NCI-H2196 (cell line): ENCODE results near the gene SLC25A51.

Experiments used
- DNase-seq: peaks from one replicate; lab custom pipeline; 2025; ENCODE audit not compliant: unreplicated experiment; lab: John Stamatoyannopoulos, UW

Gene SLC25A51

GRCh38 chr9:37903647-37904444 is at the start of gene SLC25A51:
SLC25A51 (minus strand) TSS chr9:37904127; CDS start chr9:37888550, 15,577 bp downstream.
- peak; percentile 95 for DNase-seq

DNA sequence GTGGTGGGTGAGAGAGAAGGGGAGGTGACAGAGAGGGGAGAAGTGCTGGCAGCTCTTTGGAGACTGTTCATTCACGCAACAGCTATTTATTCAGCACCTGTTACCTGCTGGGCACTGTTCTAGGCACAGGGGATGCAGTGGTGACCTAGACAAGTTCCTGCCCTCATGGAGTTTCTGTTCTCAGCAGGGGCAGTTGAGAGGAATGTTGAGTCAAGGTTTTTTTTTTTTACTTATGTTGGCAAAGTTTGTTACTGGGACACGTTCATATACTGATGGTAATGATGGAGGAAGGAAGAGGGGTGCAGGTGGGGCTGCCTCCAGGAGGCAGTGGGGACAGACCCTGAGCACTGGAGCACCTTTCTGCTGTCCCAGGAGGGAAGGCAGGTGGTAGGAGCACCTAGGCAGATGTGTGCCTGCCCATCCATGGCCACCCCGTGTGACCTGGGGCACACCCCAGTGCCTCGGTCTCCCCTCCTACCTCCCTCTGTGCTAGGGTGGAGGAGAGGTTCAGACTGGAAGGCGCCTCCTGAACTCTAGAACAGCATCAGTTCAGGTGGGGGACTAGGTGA is 49.4 kb upstream of the SLC25A51 start:
- DNase-seq, result no peak

GRCh38 chr9:37952731-37953130 is 48.8 kb upstream of the SLC25A51 start:
- no peak for DNase-seq

DNA sequence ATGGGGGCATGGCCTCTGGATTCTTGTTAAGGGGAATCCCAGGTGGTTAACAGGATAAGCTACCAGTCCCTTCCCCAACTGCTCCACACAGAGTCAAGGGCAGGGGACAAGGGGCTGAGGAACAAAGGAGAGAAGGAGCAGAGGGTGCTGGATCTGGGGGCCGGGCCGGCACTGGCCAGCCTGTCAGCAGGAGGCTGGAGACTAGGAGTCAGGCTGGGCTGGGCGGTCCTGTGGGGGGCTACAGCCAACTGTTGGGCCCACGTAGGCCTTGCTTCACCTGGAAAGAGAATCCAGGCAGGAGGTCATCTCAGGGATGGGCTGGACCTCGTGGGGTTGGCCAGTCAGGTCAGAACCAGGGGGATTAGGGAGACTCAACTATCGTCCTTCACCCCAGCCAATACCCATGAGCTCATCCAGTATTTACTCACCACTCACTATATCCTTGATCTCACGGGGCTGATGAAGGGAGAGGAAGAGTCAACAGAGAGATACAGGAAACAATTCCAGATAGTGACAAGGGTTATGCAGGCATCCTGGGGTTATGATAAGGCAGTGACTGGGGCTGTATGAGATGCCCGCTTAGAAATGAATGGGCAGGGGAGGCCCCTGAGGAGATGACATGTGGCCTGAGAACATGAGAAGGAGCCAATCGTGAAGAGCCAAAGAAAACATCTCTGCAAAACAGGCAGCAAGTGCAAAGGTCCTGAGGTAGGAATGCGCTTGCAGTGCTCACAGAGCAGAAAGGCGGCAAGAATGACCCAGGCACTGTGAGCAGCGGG is 47.9 kb upstream of the SLC25A51 start:
- no peak for DNase-seq

- no peak for DNase-seq
Measured at GRCh38 chr9:37950561-37950960, 46.6 kb upstream of the SLC25A51 start.

GRCh38 chr9:37949576-37949975 is 45.6 kb upstream of the SLC25A51 start:
- no peak for DNase-seq

GRCh38 chr9:37948417-37948980 is 44.6 kb upstream of the SLC25A51 start:
- DNase-seq, result no peak

GRCh38 chr9:37947977-37948376 is 44.0 kb upstream of the SLC25A51 start:
- DNase-seq, result no peak

- no peak for DNase-seq
Measured at GRCh38 chr9:37947471-37947870, 43.5 kb upstream of the SLC25A51 start.

- DNase-seq, result no peak
Measured at GRCh38 chr9:37946971-37947370, 43.0 kb upstream of the SLC25A51 start.

DNA sequence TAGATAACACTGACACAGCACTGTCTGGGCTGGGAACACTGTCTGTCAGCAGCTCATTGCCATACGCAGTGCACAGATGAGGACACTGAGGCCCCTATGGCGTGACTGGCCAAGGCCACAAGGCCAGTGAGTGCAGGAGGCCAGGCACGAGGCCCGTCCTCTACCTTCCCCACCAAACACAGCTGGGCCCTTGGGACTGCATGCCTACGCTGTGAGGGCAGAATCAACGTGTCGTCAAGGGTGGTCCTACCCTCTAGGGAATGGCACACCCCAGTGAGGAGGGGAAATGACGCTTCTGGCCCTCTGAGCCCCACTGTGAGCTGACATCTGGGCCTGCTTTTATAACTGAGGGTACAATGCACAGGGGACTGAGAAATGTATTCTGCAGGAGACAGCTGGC is 42.1 kb upstream of the SLC25A51 start:
- no peak for DNase-seq

- DNase-seq, result no peak
Measured at GRCh38 chr9:37944671-37945481, 40.9 kb upstream of the SLC25A51 start.

DNA sequence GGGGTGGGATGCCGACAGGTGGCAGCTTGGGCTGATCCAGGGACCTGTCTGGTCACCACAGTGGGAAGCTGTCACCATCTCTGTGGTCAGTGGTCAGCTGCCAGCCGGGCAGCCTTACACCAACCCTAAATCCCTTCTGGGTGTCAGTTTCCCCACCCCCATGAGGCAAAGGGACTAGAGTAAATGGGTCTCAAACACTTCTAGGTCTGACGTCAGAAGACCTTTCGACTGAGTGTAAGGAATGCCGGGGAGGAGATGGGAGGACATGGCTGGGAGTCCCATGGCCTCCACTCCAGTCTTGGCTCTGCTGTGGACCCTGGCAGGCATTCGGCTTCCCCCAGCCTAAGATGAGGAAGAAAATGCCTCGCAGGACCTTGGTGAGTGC is 40.3 kb upstream of the SLC25A51 start:
- no peak for DNase-seq

DNA sequence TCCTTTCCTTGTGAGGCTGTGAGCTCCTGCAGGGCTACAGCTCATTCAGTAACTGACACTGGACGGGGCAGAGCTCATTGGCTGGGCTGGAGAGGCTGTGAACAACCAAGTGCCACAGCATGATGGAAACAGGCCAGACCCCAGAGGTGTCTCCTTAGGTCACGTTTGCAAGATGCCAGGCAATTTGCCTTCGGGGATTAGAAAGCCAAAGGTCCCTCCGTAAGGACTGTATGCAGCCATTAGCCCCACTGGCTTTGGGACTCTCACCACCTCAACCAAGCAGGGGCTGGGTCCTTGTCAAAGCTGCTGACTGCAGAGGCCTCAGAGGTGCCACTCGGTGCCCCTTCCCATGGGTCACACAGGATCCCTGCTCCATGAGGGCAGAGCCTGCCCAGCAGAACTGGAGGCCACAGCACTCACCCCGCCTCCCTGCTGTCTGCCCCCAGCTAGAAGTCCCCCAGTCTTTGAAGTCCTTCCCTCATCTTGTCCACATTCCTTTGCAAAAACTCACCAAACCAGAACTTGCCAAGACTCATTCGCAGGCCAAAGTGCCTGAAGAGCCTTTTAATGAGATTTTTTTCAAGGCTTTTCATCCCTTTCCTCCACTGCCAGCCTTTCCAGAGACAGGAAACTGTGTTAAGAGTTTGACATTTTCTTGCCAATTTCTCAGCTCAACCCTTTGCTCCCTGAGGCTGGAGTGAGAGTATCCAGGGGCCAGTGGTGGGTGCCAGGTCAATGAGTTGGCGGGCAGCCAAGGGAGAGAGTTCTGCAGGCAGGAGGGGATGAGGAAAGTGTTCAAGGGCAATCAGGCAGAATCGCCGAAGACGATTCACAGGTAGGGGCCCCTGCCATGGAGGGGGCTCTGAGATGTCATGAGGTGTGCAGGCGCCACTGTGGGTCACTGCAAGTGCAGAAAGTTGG is 39.7 kb upstream of the SLC25A51 start:
- peak; percentile 34 for DNase-seq

GRCh38 chr9:37942621-37943344 is 38.9 kb upstream of the SLC25A51 start:
- no peak for DNase-seq

DNA sequence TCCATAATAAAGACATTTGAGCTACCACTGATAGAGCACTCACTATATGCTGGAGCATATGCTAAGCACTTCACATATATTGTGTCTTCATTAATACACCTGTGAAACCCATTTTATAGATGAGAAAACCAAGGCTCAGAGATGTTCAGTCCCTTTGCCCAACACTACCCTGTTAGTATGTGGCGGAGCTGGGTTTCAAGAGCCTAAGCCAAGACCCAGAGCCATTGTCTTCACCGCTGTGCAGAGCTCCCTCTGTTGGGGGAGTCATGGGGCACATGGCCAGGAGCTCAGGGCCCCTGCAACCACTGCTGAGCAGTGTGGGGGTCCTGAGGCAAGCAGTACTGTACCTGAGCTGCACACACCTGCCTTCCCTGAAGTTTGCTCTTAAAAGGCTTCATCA is 37.3 kb upstream of the SLC25A51 start:
- DNase-seq, result no peak

GRCh38 chr9:37939575-37940095 is 35.7 kb upstream of the SLC25A51 start:
- no peak for DNase-seq

DNA sequence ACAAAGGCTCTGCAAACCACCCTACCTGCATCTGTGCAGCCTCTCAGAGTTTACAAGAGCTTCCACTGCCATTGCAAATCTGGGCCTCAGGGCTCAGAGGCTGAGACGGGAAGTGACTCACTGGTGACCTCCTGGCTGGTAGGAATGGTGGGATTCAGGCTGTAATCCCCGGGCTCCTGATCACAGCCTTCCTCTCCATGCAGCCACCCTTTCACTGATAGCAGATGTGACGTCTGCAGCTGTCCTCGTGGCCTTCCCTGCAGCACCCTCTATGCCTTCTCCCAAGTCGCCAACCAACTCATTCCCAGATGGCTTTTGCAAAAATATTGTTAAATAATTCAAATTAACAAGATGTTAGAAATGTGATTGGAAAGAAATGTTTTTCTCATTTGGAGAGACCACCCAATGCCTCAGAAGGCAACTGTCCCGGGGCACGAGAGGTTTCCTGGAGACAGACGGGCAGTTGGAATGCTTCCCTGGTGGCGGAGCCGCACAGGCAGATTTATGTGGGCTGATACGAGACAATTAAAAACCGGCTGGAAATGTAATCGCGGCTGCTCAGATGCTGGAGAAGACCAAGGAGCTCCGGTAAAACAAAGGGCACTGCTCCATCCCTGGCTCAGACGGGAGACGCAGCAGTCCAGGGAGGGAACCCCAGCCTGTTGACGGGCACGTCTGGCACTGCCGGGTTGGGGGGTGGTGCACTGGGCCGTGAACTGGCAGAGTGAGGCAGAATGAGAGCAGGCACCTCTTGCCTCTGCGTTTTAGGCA is 34.4 kb upstream of the SLC25A51 start:
- no peak for DNase-seq
